ENCODE data around the gene ISG20L2. TPM values are rescaled to one million over a fixed set of nuclear protein-coding genes. Genes with fewer than 3 reads are reported as not detected.

Gene ISG20L2
- total RNA-seq, 1 donor from 2014 or later, result 36.9 TPM

GRCh38 chr1:156738916-156739315 is 10.3 kb upstream of the ISG20L2 start:
- Mint-ChIP-seq H3K27ac (no peak overlapping the region), H3K36me3 (ENCODE audit: insufficient read depth) (peaks cover 9% of the 10 kb centered on the region), H3K9me3 (ENCODE audit: low read depth) (no peaks in the 10 kb centered on the region), H3K27me3 (no peaks in the 10 kb centered on the region), H3K4me3 (ENCODE audit: low read depth) (peak overlapping the region; percentile 28), H3K4me1 (ENCODE audit: low read depth) (peaks cover 14% of the 10 kb centered on the region)
- TF ChIP-seq CTCF (IDR thresholded peaks at IDR 0.05; ENCODE audit: unreplicated experiment), result no peak
- DNase-seq (ENCODE audit: low spot score, unreplicated experiment), result no peak

GRCh38 chr1:156738407-156738806 is 9.8 kb upstream of the ISG20L2 start:
- Mint-ChIP-seq H3K9me3 (ENCODE audit: low read depth) (no peaks in the 10 kb centered on the region), H3K36me3 (ENCODE audit: insufficient read depth) (peaks cover 7% of the 10 kb centered on the region), H3K27ac (no peak overlapping the region), H3K4me3 (ENCODE audit: low read depth) (no peak overlapping the region), H3K27me3 (no peaks in the 10 kb centered on the region), H3K4me1 (ENCODE audit: low read depth) (peaks cover 14% of the 10 kb centered on the region)
- TF ChIP-seq CTCF (IDR thresholded peaks at IDR 0.05; ENCODE audit: unreplicated experiment), result no peak
- no peak for DNase-seq (ENCODE audit: low spot score, unreplicated experiment)

- Mint-ChIP-seq H3K4me3 (ENCODE audit: low read depth) (no peak overlapping the region), H3K4me1 (ENCODE audit: low read depth) (peaks cover 7% of the 10 kb centered on the region), H3K9me3 (ENCODE audit: low read depth) (no peaks in the 10 kb centered on the region), H3K27me3 (no peaks in the 10 kb centered on the region), H3K36me3 (ENCODE audit: insufficient read depth) (peaks cover 5% of the 10 kb centered on the region), H3K27ac (no peak overlapping the region)
- DNase-seq (ENCODE audit: low spot score, unreplicated experiment), result no peak
- TF ChIP-seq CTCF (IDR thresholded peaks at IDR 0.05; ENCODE audit: unreplicated experiment), result no peak
Measured at GRCh38 chr1:156733989-156734584, 5.5 kb upstream of the ISG20L2 start.

DNA sequence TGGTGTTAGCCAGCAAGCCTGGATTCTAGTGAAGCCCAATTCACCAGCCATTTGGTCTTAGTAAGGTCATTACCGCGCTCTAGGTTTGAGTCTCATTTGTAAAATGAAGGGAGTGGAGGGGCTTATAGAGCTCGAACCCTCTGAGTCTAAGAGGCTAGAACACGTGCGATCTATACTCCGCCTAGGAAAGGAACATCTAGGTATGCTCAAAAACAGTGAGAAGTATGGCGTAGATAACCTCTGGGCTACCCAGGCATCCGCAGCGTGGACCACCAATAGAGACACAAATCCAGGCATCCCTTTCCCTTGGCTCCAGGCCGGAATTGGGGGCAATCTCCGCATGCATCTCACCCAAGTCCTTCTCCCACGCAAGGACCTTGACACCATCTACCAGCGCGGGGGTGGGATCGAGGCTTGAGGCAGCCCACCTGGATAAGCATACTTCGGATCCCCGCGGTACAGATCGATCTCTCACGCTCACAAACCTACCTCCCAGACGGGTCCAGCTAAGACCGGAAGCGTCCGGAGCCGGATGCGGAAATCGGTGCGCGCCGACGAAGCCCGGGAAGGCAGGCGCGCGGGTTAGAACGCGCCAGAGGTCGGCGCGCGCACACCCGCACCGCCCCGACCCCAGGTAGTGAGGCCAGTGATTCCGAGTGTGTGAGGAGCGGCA is 504 bp downstream of the ISG20L2 start, which contains the start of gene METTL25B:
METTL25B (plus strand) TSS at position 544 of the 673 bp plus-strand sequence. CDS start 636 bp downstream, outside the sequence.
- TF ChIP-seq CTCF (IDR thresholded peaks at IDR 0.05; ENCODE audit: unreplicated experiment), result no peak
- Mint-ChIP-seq H3K27ac (peak within 1 kb of the TSS; percentile 98), H3K4me3 (ENCODE audit: low read depth) (no peak within 1 kb of the TSS), H3K9me3 (ENCODE audit: low read depth) (no peaks in the 10 kb centered on the region), H3K4me1 (ENCODE audit: low read depth) (peaks cover 7% of the 10 kb centered on the region), H3K36me3 (ENCODE audit: insufficient read depth) (peaks cover 11% of the 10 kb centered on the region), H3K27me3 (no peaks in the 10 kb centered on the region)
- DNase-seq (ENCODE audit: low spot score, unreplicated experiment), result peak; percentile 67

DNA sequence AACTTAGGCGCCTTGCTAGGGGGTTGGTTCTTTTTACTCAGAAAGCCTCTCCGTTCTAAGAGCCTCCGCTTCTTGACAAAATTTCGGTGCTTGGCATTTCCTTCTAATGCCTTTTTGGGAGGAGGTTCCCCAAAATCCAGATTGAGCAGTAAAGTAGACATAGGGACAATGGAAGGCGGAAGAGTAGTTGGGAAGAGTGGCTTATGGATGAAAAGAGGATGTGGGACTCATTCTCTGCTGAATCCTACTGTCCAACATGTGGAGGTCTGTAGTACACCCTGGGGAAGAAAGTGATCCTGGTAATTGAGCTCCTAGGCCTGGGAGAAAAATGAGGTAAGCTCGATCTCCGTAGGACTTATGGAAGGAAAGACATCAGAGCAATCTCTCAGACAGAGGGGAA is 1.1 kb downstream of the ISG20L2 start:
- H3K27me3 Mint-ChIP-seq, result no peaks in the 10 kb centered on the region
- peak overlapping the region; percentile 98 for H3K27ac Mint-ChIP-seq
- no peak overlapping the region for H3K4me3 Mint-ChIP-seq (ENCODE audit: low read depth)
- DNase-seq (ENCODE audit: low spot score, unreplicated experiment), result no peak
- peaks cover 7% of the 10 kb centered on the region for H3K4me1 Mint-ChIP-seq (ENCODE audit: low read depth)
- no peak for TF ChIP-seq CTCF (IDR thresholded peaks at IDR 0.05; ENCODE audit: unreplicated experiment)
- no peaks in the 10 kb centered on the region for H3K9me3 Mint-ChIP-seq (ENCODE audit: low read depth)
- peaks cover 10% of the 10 kb centered on the region for H3K36me3 Mint-ChIP-seq (ENCODE audit: insufficient read depth)
